DND-41 (cell line): Measurements from ENCODE around the gene MAN2B2.

ENCODE experiments used
- CTCF ChIP-seq: IDR thresholded peaks from 2 replicates; pipeline ENCODE4 v1.5.1; 2012; ENCODE audit warnings: borderline replicate concordance, low read length, moderate library complexity, mild to moderate bottlenecking; ENCODE audit not compliant: poor library complexity, severe bottlenecking; ENCODE audit errors: extremely low read depth
- EZH2 ChIP-seq: IDR thresholded peaks from 3 replicates; pipeline ENCODE4 v1.6.1; 2012; ENCODE audit warnings: borderline replicate concordance, low read depth, mild to moderate bottlenecking, moderate library complexity, low read length, inconsistent platforms; ENCODE audit not compliant: severe bottlenecking

GRCh38 chr4:6620296-6620695, 45.3 kb downstream of the MAN2B2 start:
- TF ChIP-seq EZH2 (no peak), CTCF (no peak)
